Suprapubic skin (tissue), 4 donors: ENCODE measurements around the gene SPTBN1. TPM values are rescaled to one million over a fixed set of nuclear protein-coding genes. Genes with fewer than 3 reads are reported as not detected.

Experiments used
- DNase-seq, 2 donors: peaks; one replicate each; pipeline ENCODE4 v3.0.0-alpha.2; 2019; ENCODE audit warnings: low spot score in 2 of 2
- H3K27ac ChIP-seq: fragments of 200-600 bp; sonication (generic); one replicate; pipeline ENCODE4 v1.5.1; 2019
- H3K27me3 ChIP-seq: fragments of 200-600 bp; sonication (generic); one replicate; pipeline ENCODE4 v1.5.1; 2019
- H3K36me3 ChIP-seq: fragments of 200-600 bp; sonication (generic); one replicate; pipeline ENCODE4 v1.5.1; 2019
- H3K4me1 ChIP-seq: fragments of 200-600 bp; sonication (generic); one replicate; pipeline ENCODE4 v1.5.1; 2019
- H3K4me3 ChIP-seq: fragments of 200-600 bp; sonication (generic); one replicate; pipeline ENCODE4 v1.5.1; 2019; ENCODE audit warnings: mild to moderate bottlenecking
- H3K9me3 ChIP-seq: fragments of 200-600 bp; sonication (generic); one replicate; pipeline ENCODE4 v1.5.1; 2019
- CTCF ChIP-seq, 2 donors: fragments of 200-600 bp in 1 of 2; fragments of 450-650 bp in 1 of 2; sonication (generic) in 1 of 2; IDR thresholded peaks; one replicate each; pipeline ENCODE4 v1.5.1; 2016 to 2019; ENCODE audit warnings: antibody characterized with exemption in 2 of 2, mild to moderate bottlenecking in 1 of 2, moderate library complexity in 1 of 2
- EP300 ChIP-seq: sonication (generic); formaldehyde crosslinking; IDR thresholded peaks from one replicate; pipeline ENCODE4 v1.6.1; 2017; ENCODE audit warnings: antibody characterized with exemption
- POLR2A ChIP-seq, 2 donors: fragments of 450-650 bp; IDR thresholded peaks; one replicate each; pipeline ENCODE4 v1.6.1; 2017; ENCODE audit warnings: antibody characterized with exemption in 2 of 2, mild to moderate bottlenecking in 2 of 2, moderate library complexity in 2 of 2
- POLR2AphosphoS5 ChIP-seq, 3 donors: sonication (generic); formaldehyde crosslinking; IDR thresholded peaks; one replicate each; pipeline ENCODE4 v1.6.1; 2017; ENCODE audit warnings: antibody characterized with exemption in 3 of 3
- WGBS: methylation state at CpG from one replicate; pipeline ENCODE4 v1.1.5; 2018; 5-methylcytosine and 5-hydroxymethylcytosine counted together
- total RNA-seq, 4 donors: library from RNA; depleted of rRNA; stranded (reverse); fragments of >200 nt; gene quantifications; one replicate each; pipeline ENCODE4 v1.1.0, GENCODE V29; 2016

SPTBN1 gene
- total RNA-seq, 4 donors from 2014 or later = 173 to 250 (median 203) TPM

GRCh38 chr2:54473851-54474250 lies 17.7 kb downstream of the SPTBN1 start:
- no peak overlapping the region for H3K4me3 ChIP-seq
- no peak for TF ChIP-seq POLR2A (IDR thresholded peaks at IDR 0.05)
- no peak for TF ChIP-seq POLR2AphosphoS5 (IDR thresholded peaks at IDR 0.05)
- TF ChIP-seq EP300 = no peak
- no peak for TF ChIP-seq CTCF (IDR thresholded peaks at IDR 0.05)
- DNase-seq = no peak
- WGBS = 79% methylated on average over 1 of the region's 1 CpG
- H3K9me3 ChIP-seq = no peaks in the 10 kb centered on the region
- H3K27me3 ChIP-seq = no peaks in the 10 kb centered on the region
- no peak overlapping the region for H3K27ac ChIP-seq
- peaks cover 31% of the 10 kb centered on the region for H3K4me1 ChIP-seq
- no peaks in the 10 kb centered on the region for H3K36me3 ChIP-seq

GRCh38 chr2:54475285-54475684 lies 19.2 kb downstream of the SPTBN1 start:
- H3K36me3 ChIP-seq = no peaks in the 10 kb centered on the region
- no peak overlapping the region for H3K4me3 ChIP-seq
- 53% methylated on average over 3 of the region's 3 CpGs for WGBS
- H3K9me3 ChIP-seq = no peaks in the 10 kb centered on the region
- no peak overlapping the region for H3K27ac ChIP-seq
- TF ChIP-seq CTCF (IDR thresholded peaks at IDR 0.05) (no peak), POLR2A (IDR thresholded peaks at IDR 0.05) (no peak), POLR2AphosphoS5 (IDR thresholded peaks at IDR 0.05) (no peak), EP300 (no peak)
- no peaks in the 10 kb centered on the region for H3K27me3 ChIP-seq
- peaks cover 19% of the 10 kb centered on the region for H3K4me1 ChIP-seq
- DNase-seq = no peak

- Histone ChIP-seq H3K4me1 (peaks cover 17% of the 10 kb centered on the region), H3K9me3 (no peaks in the 10 kb centered on the region), H3K36me3 (no peaks in the 10 kb centered on the region), H3K27ac (no peak overlapping the region), H3K27me3 (no peaks in the 10 kb centered on the region), H3K4me3 (no peak overlapping the region)
- TF ChIP-seq POLR2AphosphoS5 (IDR thresholded peaks at IDR 0.05) (no peak), POLR2A (IDR thresholded peaks at IDR 0.05) (no peak), CTCF (IDR thresholded peaks at IDR 0.05) (no peak), EP300 (no peak)
- no peak for DNase-seq
- WGBS = 78% methylated on average over 5 of the region's 5 CpGs
Measured at GRCh38 chr2:54475919-54476318, 19.8 kb downstream of the SPTBN1 start.

- WGBS = 64% methylated on average over 2 of the region's 2 CpGs
- Histone ChIP-seq H3K27me3 (no peaks in the 10 kb centered on the region), H3K9me3 (no peaks in the 10 kb centered on the region), H3K4me3 (no peak overlapping the region), H3K4me1 (peaks cover 13% of the 10 kb centered on the region), H3K36me3 (no peaks in the 10 kb centered on the region), H3K27ac (no peak overlapping the region)
- DNase-seq = no peak
- no peak for TF ChIP-seq EP300
- TF ChIP-seq POLR2A (IDR thresholded peaks at IDR 0.05) = no peak
- no peak for TF ChIP-seq CTCF (IDR thresholded peaks at IDR 0.05)
- TF ChIP-seq POLR2AphosphoS5 (IDR thresholded peaks at IDR 0.05) = no peak
Measured at GRCh38 chr2:54476852-54477251, 20.7 kb downstream of the SPTBN1 start.

- TF ChIP-seq EP300 (no peak), CTCF (IDR thresholded peaks at IDR 0.05) (no peak), POLR2A (IDR thresholded peaks at IDR 0.05) (no peak), POLR2AphosphoS5 (IDR thresholded peaks at IDR 0.05) (no peak)
- no peak for DNase-seq
- H3K27me3 ChIP-seq = no peaks in the 10 kb centered on the region
- H3K4me3 ChIP-seq = no peak overlapping the region
- H3K4me1 ChIP-seq = peaks cover 23% of the 10 kb centered on the region
- H3K36me3 ChIP-seq = no peaks in the 10 kb centered on the region
- WGBS = 92% methylated on average over 4 of the region's 4 CpGs
- H3K9me3 ChIP-seq = no peaks in the 10 kb centered on the region
- peak overlapping the region; percentile 46 for H3K27ac ChIP-seq
Measured at GRCh38 chr2:54477896-54478295, 21.8 kb downstream of the SPTBN1 start.
